ENCODE measurements around the gene NFKBIL1.
"Not testable (repeated sequence)": the region's sequence is repeated elsewhere in the genome, so short reads cannot be mapped to it uniquely, and the experiment has no call there.

NFKBIL1 gene

DNA sequence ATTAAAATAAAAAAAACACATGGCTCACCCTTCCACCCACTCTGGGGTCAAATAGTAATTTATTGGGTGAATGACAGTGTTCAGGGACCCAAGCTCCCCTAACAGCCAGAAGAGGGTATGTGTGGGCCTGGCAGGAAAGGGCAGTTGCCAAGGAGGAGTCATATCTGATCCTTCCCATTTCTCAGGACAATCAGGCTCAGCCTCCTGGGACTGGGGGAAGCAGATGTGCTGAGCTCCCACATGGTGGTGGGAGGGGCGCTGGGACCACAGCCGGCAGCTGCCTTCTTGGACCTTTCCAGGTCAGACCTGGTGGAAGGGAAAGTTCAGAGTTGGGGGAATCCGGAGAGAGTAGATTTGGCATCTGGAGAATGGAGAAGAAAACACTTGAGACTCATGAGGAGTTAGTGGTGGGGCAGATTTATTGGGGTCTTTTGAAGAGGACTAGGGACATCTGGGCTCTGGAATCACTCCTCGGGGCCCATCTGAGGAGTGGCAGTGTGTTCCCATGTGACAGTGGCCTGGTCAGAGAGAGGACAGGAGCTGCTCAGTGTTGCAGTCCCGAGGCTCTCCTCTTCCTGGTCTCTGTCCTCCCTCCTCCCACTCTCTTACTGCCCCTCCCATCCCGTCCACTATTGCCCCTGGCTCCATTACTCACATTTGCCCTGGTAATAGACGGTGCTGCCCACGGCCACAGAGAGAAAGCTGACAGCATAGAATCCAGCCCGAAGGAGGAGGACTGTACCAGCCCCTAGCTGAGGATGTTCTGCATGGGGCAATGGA, 41.7 kb downstream of the NFKBIL1 start:
- Histone ChIP-seq H3K4me3 (ENCODE audit: low read depth, low read length) (no peak overlapping the region), H3K36me3 (replicated peaks) (no peaks in the 10 kb centered on the region), H3K27ac (no peak overlapping the region), H3K27me3 (replicated peaks) (no peaks in the 10 kb centered on the region)
- TF ChIP-seq, protein P1, sequence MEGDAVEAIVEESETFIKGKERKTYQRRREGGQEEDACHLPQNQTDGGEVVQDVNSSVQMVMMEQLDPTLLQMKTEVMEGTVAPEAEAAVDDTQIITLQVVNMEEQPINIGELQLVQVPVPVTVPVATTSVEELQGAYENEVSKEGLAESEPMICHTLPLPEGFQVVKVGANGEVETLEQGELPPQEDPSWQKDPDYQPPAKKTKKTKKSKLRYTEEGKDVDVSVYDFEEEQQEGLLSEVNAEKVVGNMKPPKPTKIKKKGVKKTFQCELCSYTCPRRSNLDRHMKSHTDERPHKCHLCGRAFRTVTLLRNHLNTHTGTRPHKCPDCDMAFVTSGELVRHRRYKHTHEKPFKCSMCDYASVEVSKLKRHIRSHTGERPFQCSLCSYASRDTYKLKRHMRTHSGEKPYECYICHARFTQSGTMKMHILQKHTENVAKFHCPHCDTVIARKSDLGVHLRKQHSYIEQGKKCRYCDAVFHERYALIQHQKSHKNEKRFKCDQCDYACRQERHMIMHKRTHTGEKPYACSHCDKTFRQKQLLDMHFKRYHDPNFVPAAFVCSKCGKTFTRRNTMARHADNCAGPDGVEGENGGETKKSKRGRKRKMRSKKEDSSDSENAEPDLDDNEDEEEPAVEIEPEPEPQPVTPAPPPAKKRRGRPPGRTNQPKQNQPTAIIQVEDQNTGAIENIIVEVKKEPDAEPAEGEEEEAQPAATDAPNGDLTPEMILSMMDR (IDR thresholded peaks at IDR 0.05; ENCODE audit: low read depth, low read length, missing control alignments): no peak
- DNase-seq: no peak
- in situ Hi-C loops (cut with HindIII; ENCODE audit: low pct_ligation_motif_present, low sequenced_read_pairs): no loop called here

- H3K4me3 ChIP-seq (ENCODE audit: low read depth, low read length); in situ Hi-C loops (cut with HindIII; ENCODE audit: low pct_ligation_motif_present, low sequenced_read_pairs); H3K27me3 ChIP-seq (replicated peaks); DNase-seq; H3K27ac ChIP-seq; H3K36me3 ChIP-seq (replicated peaks): not testable (repeated sequence)
Observed at GRCh38 chr6:31590691-31591090, 43.3 kb downstream of the NFKBIL1 start.

DNA sequence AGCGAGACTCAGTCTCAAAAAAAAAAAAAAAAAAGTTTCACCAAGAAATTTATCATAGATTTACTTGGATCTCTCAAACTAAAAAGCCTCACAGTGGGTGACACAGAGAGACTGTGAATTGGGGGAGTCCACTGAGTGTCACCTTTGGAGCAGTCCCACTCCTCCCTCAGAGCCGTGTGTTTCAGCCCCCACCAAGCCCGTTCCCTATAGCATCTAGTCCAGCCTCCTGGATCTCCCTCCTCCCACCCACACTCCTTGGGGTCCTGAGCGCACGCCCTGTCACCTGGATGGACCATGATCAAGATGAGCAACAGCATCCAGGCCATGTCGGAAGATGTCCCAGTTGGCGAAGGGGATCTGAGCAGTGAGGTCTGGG, 45.0 kb downstream of the NFKBIL1 start:
- TF ChIP-seq, protein P1 (IDR thresholded peaks at IDR 0.05; ENCODE audit: low read depth, low read length, missing control alignments): no peak
- in situ Hi-C loops (cut with HindIII; ENCODE audit: low pct_ligation_motif_present, low sequenced_read_pairs): no loop called here
- H3K27ac ChIP-seq: no peak overlapping the region
- H3K36me3 ChIP-seq (replicated peaks): no peaks in the 10 kb centered on the region
- H3K27me3 ChIP-seq (replicated peaks): no peaks in the 10 kb centered on the region
- no peak overlapping the region for H3K4me3 ChIP-seq (ENCODE audit: low read depth, low read length)
- no peak for DNase-seq

DNA sequence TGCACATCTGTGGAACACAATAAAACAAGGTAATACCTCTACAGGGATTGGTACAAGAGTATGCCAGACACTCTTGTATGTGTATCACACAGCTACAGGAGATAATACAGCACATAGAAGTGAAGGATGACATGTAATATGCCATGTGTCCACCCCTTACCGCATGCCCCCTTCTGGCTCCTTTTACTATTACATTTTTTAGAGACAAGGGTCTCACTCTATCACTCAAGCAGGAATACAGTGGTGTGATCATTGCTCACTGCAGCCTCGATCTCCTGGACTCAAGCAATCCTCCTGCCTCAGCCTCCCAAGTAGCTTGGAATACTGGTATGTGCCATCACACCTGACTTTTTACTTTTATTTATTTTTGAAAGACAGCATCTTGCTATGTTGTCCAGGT, 49.6 kb downstream of the NFKBIL1 start:
- TF ChIP-seq, protein P1 (IDR thresholded peaks at IDR 0.05; ENCODE audit: low read depth, low read length, missing control alignments): peak; percentile 60
- Histone ChIP-seq H3K36me3 (replicated peaks) (no peaks in the 10 kb centered on the region), H3K27me3 (replicated peaks) (no peaks in the 10 kb centered on the region), H3K27ac (no peak overlapping the region), H3K4me3 (ENCODE audit: low read depth, low read length) (no peak overlapping the region)
- peak; percentile 32 for DNase-seq
- in situ Hi-C loops (cut with HindIII; ENCODE audit: low pct_ligation_motif_present, low sequenced_read_pairs): no loop called here

DNA sequence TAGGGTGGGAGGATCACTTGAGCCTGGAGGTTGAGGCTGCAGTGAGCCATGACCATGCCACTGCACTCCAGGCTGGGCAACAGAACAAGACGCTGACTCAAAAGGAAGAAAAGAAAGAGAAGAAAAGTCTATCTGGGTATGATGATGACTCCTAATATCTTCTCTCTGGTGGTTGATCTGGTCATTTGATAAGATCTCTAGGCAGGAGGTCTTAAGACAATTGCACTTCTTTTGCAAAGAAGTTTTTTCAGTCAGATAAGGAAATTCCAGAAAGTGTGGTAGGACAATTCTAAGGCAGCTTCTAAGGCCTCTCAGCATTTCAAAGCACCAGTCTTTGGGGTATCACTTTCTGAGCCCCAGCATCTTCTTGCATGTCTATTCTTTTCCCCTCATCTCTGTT, 59.9 kb downstream of the NFKBIL1 start:
- Histone ChIP-seq H3K27ac (no peak overlapping the region), H3K36me3 (replicated peaks) (no peaks in the 10 kb centered on the region), H3K4me3 (ENCODE audit: low read depth, low read length) (no peak overlapping the region), H3K27me3 (replicated peaks) (no peaks in the 10 kb centered on the region)
- TF ChIP-seq, protein P1 (IDR thresholded peaks at IDR 0.05; ENCODE audit: low read depth, low read length, missing control alignments): no peak
- in situ Hi-C loops (cut with HindIII; ENCODE audit: low pct_ligation_motif_present, low sequenced_read_pairs): no loop called here
- no peak for DNase-seq
